ENCODE results near the gene ASNSD1.
"Not testable (repeated sequence)": the region's sequence is repeated elsewhere in the genome, so short reads cannot be mapped to it uniquely, and the experiment has no call there.

ASNSD1 gene

DNA sequence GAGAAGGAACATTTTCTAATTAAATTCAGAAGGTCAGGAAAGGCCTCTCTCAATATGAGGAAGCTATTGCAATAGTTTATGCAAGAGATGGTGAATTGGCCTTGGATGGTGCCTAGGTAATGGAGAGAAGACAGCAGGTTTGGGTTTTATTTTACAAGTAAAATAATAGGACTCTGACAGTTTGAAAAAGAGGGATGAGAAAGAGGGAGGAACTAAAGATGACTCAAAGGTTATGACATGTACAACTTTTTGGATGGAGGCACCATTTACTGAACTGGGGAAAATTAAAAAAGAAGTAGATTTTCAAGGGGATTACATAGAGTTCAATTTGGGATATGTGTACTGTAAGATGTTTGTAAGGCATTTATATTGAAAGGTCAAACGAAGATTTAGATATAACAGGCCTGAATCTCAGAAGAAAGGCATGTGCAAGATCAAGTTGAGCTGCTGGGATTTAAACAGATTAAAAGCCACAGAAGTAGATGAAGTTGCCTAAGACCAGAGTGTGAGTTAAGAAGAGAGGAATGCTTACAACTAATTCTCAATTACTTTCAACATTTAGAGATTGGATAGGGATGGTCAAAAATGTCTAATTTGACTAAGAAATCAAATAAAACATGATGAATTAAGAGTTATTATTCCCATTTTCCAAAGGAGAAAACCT is 12.3 kb upstream of the ASNSD1 start:
- DNase-seq = no peak

DNA sequence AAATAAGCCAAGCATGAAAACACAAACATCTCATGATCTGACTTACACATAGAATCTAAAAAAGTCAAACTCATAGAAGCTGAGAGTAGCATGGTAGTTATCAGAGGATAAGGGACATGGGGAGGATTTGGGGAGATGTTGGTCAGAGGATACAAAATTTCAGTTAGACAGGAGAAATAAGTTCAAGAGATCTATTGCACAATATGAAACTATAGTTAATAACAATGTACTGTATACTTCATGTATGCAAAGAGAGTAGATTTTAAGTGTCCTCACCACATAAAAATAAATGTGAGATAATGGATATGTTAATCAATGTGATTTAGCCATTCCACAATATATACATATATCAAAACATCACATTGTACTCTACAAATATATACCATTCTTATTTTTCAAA is 10.0 kb upstream of the ASNSD1 start:
- no peak for DNase-seq

DNA sequence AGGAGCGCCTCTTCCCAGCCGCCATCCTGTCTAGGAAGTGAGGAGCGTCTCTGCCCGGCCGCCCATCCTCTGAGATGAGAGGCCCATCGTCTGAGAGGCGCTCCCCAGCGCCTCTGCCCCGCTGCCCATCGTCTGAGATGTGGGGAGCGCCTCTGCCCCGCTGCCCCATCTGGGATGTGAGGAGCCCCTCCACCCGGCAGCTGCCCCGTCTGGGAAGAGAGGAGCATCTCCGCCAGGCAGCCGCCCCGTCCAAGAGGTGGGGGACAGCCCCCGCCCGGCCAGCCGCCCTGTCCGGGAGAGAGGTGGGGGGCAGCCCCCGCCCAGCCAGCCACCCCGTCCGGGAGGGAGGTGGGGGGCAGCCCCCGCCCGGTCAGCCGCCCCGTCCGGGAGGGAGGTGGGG is 7.8 kb upstream of the ASNSD1 start:
- DNase-seq = not testable (repeated sequence)

DNA sequence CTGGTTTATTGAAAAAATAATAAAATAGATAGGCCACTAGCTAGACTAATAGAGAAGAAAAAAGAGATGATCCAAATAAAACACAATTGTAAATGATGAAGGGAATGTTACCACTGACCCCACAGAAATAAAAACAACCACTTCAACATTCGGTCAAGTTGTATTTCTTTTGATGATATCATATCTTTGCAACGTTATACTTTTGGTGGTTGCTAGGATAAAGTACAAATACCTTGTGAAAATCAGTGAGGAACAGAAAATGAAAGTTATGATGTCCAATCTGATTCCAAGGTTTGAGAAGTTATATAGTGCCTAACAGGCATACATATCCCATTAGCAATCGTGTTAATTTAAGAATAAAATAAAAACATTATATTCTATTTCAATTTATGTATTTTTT is 6.6 kb upstream of the ASNSD1 start:
- DNase-seq = no peak

DNA sequence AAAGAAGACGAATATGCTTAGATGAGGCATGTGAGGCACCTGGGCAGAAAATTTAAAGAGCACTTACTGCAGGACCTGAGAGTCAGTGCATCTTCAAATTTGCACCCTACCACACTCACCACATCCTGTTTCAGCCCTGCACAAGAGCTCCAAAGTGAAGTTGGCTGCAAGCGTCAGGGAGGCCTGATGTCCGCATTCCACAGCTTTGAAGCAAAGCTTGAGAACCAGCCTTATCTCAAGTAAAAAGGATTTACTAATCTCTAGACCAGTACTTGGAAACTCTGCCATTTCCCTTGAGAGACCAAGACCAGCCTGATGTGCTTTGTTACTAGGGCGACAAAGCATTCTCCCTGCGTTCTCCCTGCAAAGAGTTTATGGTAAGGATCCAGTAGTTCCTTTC is 3.4 kb upstream of the ASNSD1 start:
- no peak for DNase-seq

DNA sequence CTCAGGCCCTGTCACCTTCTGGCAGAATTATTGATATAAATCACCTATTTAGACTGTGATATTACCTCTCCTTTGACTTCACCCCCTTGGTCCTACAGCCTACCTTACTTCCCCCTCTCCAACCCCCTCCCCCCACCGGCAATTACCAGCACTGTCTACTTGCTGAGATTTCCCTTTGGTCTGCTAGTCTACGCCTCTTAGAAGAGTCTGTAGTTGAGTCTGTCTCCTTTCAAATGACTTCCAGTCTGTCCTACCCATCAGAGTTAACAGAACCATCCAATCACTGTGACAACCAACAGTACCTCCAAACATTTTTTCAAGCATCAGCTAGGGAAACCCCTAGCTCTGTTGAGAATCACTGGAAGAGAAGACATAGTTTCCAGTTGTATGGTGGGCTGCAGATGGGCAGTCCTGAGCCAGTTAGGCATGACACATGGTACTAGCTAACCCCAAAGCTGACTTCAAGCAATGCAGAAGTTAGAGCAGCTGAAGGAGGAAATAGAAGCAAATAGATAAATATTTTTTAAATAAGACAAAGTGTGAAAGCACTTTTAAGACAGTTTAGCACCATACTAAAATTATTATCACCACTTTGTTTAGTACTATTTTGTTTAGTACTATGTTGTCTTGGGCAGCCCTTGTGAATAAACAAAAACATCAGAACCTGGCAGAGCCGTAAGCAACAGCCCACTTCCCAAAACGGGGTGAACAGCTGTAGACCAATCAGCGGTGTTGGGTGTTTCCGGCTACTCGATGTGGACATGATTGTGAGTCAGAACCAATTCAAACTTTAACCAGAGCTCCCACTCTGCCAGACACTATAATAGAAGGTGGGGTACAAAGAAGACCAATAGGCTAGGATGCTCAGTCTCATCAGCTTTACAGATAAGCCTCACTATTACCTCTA is 2.7 kb upstream of the ASNSD1 start:
- peak; percentile 57 to 67 (median 66) for DNase-seq

DNA sequence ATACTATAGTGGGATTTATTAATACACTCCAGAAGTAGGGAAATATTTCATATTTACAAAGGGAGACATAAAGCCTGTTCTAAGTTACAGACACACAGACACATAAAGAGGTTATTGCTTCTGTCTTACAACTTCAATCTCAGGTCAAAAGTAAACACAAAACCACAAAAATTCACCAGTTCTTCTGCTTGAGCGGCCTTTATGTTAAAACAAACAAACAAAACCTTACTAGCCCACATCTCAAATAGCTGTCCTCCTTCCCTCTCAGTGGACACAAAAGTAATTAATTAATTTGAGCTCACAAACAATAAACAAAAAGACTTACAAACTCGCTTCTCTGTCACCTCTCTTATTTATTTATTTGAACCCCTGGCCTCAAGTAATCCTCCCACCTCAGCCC is 1.5 kb upstream of the ASNSD1 start:
- DNase-seq = no peak

DNA sequence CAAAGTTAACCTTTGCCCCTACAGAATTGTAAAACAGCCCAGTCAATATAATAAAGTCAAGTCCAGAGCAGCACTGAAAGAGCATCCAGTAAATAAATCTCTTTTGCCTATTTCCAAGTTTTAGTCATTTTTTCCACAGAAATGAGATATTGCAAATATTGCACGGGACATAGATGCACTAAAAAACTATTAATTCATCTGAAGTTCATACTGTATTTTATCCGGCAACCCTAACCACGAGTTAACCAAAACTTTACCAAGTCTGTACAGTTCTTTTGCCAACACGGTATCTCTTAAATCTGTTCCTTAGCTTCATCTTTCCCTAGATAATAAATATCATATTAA is 484 bp upstream of the ASNSD1 start:
- DNase-seq = no peak

DNA sequence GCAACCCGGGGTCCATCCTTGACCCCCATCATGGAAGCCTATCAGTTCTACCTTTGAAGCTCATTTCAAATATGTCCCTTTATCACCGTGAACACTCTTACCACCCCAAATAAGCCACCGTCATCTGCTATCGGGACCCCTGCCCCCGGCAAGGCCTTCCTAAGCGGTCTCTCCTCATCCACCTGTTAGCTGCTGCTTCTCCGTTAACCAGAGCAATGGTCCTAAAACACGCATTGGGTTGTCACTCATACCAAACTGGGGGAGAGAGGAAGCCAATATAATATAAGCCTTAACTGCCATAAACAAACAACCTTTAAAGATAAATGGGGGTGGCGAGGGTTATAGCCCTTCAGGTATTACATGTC is 680 bp downstream of the ASNSD1 start:
- peak in 1 of 3 donors; percentile 5 for DNase-seq

DNA sequence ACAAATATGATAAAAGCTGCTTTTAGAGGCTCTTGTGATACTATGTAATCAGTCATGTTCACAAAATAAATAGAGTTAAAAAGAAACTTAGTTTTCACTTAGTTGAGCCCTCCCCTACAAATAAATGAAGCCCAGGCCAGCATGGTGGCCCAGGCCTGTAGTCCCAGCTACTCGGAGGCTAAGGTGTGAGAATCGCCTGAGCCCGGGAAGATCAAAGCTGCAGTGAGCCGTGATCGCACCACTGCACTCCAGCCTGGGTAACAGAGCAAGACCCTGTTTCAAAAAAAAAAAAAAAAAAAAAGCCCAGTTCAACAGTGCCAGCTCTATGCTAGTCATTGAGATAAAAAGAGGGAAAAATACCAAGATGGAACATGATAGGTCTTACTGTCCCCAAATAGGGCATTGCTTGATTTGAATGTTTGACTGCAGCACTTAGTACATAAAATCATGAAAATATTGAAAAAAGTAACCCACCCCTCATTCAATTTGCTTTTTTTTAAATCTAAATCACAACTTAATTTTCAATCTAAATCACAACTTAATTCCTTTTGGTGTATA is 1.5 kb downstream of the ASNSD1 start:
- no peak for DNase-seq

DNA sequence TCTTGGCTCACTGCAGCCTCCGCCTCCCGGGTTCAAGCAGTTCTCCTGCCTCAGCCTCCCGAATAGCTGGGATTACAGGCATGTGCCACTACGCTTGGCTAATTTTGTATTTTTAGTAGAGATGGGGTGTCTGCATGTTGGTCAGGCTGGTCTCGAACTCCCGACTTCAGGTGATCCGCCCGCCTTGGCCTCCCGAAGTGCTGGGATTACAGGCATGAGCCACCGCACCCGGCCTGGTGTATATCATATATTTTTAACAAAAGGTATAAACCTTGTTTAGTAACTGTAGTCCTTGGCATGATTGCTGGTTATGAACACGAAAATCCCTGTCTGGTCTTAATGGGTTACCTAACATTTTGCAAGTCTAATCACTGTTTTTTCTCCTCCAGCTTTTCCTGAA is 2.1 kb downstream of the ASNSD1 start:
- not testable (repeated sequence) for DNase-seq

DNA sequence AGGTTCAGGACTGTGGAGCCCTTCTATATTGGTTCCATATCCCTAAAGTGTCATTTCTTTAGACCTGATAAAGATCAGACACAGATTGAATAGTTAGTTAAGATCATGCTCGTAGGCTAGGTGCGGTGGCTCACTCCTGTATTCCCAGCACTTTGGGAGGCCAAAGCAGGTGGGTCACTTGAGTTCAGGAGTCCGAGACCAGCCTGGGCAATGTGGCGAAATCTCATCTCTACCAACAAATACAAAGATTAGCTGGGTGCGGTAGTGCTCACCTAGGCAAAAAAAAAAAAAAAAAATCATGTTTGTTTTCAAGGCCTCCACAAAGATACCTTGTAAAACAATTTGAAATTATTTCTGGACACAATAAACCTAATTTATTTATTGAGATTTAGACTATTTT is 8.7 kb downstream of the ASNSD1 start:
- no peak for DNase-seq

DNA sequence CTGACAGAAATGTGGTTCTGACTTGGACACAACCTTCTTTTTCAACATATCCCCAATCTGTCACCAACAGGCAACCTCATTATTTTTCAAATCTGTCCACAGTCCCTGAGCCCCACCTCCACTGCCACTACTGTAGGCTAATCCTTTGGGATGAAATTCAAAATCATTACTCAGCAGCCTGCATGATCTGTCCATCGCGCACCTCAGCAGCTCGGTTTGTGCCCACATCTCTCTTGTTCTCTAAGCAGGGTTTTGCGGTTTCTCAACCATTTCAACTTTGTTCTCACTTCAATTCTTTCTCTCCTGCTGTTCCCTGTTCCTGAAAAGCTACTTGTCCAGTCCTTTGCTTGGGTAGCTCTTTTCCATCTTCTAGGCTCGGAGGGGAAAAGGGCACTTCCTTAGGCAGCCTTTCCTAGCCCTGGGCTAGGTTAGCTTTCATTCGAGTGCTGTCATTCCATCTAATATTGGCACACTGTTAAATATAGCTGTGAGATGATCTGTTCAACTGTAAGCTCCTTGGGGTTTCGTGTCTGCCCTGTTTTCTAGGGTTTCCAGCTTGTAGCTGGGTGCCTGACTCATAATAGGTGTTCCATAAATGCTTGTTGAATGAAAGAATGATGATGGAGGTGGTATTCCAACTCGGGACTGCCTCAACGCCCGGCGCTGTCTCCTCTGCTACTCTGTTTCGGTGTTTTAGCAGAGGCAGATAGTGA is 12.6 kb downstream of the ASNSD1 start:
- DNase-seq = no peak

DNA sequence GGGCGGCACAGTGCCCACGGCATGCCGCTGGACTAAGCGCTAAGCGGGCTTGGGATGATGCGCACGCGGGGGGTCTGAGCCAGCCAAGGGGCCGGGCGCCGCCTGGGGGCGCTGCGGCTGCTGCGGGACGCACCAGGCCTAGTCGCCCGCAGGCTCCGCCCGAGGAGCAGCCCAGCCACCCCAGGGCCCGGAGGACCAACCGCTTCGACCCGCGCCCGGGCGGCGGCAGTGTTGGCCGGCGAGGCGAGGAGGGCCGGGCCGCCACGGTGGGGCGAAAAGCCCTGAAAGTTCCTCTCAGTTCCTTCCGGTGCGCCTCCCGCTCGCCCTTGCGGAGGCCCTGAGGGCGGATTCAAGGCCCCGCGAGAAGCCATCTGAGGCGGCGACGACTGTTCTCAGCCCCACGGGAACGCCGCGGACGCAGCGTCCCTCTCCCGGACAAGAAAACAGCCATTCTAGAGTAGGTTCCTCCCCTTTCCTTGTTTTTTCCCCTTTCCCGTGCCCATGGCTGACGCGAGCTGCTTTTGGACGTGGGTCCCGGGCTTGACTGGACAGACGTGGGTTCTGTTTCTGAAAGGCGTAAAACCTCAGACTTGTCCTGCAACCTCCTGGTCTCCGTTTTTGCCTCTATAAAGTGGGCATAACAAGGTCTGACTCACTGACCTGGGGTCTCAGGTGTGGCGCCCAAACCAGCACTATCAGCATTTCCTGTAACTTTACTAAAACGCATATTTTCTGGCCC is 13.3 kb downstream of the ASNSD1 start, which contains the start of gene ANKAR:
TSS of gene ANKAR (plus strand) at position 297 of the 739 bp plus-strand sequence. CDS start 1,821 bp downstream, outside the sequence.
- peak; percentile 94 to 98 (median 97) for DNase-seq

DNA sequence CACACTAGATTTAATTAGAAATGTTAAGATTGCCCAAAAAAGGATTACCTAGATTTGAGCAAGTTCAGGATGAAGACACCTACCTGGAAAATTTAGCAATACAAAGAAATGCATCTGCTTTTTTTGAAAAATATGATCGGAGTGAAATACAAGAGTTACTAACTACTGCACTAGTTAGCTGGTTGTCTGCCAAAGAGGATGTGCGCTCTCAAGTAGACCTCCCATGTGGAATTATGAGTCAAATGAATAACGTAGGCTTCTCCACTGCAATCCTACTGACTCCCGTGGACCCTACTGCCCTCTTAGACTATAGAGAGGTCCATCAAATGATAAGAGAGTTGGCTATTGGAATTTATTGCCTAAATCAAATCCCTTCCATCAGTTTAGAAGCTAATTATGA is 15.2 kb downstream of the ASNSD1 start:
- no peak for DNase-seq

DNA sequence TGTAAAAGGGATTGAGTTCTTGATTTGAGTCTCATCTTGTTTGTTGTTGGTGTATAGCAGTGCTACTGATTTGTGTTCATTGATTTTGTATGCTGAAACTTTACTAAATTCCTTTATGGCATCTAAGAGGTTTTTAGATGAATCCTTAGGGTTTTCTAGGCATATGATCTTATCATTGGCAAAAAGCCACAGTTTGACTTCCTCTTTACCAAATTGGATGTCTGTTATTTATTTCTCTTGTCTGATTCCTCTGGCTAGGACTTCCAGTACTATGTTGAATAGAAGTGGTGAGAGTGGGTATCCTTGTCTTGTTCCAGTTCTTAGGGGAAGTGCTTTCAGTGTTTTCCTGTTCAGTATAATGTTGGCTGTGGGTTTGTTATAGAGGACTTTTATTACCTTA is 18.0 kb downstream of the ASNSD1 start:
- peak; percentile 25 to 49 (median 42) for DNase-seq

DNA sequence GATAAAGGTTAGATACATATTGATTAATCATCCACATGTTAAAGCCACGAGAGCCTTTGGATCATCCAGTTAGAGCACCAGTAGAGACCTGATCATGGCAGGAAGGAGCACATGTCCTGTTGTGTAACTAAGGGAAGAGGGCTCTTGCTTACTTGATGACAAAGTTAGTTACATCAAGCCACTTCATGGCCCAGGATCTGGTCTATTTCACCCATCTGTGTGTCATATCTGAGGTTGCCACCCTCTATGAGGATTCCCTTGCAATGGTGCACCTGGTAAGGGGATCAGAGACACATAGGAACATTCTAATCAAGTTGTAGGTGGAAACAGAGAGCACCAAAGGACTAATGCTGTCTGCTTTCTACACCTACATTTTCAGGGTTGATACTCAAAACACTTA is 19.9 kb downstream of the ASNSD1 start:
- DNase-seq = no peak

DNA sequence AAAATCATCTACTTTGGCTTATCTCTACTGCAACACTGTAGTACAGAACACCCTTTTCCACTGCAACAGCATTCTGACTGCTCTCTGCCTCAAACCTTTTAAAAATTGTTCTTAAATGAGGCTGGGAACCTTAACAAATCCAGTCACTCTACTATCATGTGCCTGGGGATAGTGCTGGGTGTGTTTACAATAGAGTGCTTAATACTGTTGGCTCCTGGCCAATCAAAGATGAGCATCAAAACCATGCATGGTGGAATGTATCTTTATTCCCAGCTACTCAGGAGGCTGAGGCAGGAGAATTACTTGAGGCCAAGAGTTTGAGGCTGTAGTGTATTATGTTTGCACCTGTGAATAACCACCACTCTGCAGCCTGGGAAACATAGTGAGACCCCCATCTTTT is 20.6 kb downstream of the ASNSD1 start:
- no peak for DNase-seq

DNA sequence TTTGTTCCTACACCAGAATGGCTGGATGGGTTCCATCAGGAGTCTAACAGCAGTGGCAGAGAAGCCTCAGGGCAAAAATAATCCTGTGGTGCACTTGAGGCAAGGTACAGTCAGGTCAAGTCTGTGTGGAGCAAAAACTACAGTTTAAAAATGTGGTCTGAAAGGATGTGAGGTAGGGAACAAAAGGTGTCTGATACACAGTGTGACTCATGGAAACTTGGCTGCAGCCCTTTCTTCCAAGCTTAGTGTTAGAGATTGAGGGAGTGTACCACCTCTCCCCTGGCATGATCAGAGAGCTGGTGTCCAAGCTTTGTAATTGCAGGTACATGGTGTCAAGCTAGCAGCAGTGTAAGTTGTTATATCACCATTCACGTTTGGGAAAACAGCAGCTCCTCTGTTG is 22.1 kb downstream of the ASNSD1 start:
- no peak for DNase-seq

DNA sequence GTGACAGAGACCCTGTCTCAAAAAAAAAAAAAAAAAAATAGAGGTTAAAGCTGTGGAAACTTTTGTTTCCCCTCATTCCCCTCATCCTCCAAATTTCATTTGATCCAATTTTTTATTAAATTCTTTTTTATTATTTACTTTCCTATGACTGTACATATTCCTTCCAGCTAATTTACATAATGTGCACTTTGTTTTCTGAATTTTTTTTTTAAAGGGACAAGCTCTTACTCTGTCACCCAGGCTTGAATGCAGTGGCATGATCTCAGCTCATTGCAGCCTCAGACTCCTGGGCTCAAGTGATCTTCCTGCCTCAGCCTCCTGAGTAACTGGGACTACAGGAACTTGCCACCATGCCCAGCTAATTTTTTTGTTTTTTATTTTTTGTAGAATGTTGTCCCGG is 23.6 kb downstream of the ASNSD1 start:
- DNase-seq = no peak

DNA sequence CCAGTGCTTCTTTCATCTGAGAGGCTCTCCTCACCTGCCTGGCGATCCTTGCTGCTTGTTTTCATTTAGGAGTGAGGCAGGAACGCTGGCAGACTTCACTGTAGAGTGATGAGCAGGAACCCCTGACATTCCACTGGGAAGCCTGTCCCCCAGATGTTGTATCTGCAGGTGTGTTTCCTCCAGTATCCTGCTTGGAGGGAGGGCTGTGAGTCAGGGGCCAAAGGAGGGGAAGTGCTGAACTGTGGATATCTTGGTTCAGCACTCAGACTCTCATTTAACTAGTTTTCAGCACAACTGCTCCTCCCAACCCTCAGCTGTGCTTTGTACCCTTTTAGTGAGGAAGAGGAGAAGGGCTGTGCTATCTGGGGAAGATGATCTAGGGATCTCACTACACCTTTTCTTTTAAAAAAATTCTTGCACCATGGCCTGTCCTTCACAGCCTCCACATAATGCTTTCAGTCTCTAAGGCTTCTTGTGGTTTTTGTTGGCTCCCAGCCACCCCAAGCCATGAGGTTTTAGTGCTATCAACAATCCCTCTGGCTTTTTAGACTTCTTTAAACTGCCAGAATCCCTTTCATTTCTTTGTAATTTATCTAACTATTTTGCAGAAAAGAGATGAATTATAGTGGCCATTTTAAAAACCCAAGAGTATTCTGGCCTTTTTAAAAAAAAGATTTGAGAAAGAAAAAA is 24.4 kb downstream of the ASNSD1 start:
- peak in 1 of 3 donors; percentile 3 for DNase-seq

DNA sequence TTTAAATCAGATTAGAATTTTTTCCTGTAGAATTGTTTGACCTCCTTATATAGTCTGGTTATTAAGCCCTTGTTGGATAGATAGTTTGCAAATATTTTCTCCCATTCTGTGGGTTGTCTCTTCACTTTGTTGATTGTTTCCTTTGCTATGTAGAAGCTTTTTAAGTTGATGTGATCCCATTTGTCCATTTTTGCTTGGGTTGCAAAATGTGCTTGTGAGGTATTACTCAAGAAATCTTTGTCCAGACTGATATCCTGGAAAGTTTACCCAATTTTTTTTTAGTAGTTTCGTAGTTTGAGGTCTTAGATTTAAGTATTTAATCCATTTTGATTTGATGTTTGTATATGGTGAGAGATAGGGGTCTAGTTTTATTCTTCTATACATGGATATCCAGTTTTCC is 26.5 kb downstream of the ASNSD1 start:
- not testable (repeated sequence) for DNase-seq

Measured in suppressor macrophage treated with lipopolysaccharide for 1 hour (primary cell).